H9 (cell line): ENCODE results near the gene SCNN1G. TPM values are rescaled to one million over a fixed set of nuclear protein-coding genes. Genes with fewer than 3 reads are reported as not detected.

Source experiments
- DNase-seq: peaks from one replicate; pipeline ENCODE4 v3.0.0-alpha.2; 2017
- H2AFZ ChIP-seq: one replicate; pipeline ENCODE4 v1.6.1; 2013; ENCODE audit warnings: mild to moderate bottlenecking, low read length, control low read depth, moderate library complexity
- H2AK5ac ChIP-seq: 2 replicates; pipeline ENCODE4 v1.6.1; 2013; ENCODE audit warnings: low read length, control low read depth, mixed read lengths; ENCODE audit not compliant: insufficient read length
- H2BK120ac ChIP-seq: one replicate; pipeline ENCODE4 v1.6.1; 2013; ENCODE audit warnings: low read depth, mild to moderate bottlenecking, low read length, control low read depth, inconsistent platforms; ENCODE audit not compliant: poor library complexity, severe bottlenecking
- H2BK12ac ChIP-seq: 2 replicates; pipeline ENCODE4 v1.6.1; 2013; ENCODE audit warnings: low read length, control low read depth, mixed read lengths, low read depth; ENCODE audit not compliant: insufficient read length
- H2BK15ac ChIP-seq: 2 replicates; pipeline ENCODE4 v1.6.1; 2013; ENCODE audit warnings: low read depth, low read length, control low read depth
- H2BK20ac ChIP-seq: one replicate; pipeline ENCODE4 v1.6.1; 2013; ENCODE audit warnings: low read depth, mild to moderate bottlenecking, low read length, control low read depth, inconsistent platforms; ENCODE audit not compliant: poor library complexity, severe bottlenecking
- H2BK5ac ChIP-seq: 2 replicates; pipeline ENCODE4 v1.6.1; 2013; ENCODE audit warnings: low read length, control low read depth, mixed read lengths; ENCODE audit not compliant: insufficient read length
- H3K14ac ChIP-seq: 2 replicates; pipeline ENCODE4 v1.6.1; 2013; ENCODE audit warnings: low read length, control low read depth; ENCODE audit not compliant: insufficient read depth
- H3K18ac ChIP-seq: 2 replicates; pipeline ENCODE4 v1.6.1; 2013; ENCODE audit warnings: low read depth, mild to moderate bottlenecking, mixed read lengths, low read length, control low read depth; ENCODE audit not compliant: insufficient read length
- H3K23ac ChIP-seq: 2 replicates; pipeline ENCODE4 v1.6.1; 2013; ENCODE audit warnings: low read length, control low read depth, mixed read lengths, low read depth; ENCODE audit not compliant: insufficient read length
- H3K23me2 ChIP-seq: 2 replicates; pipeline ENCODE4 v1.6.1; 2013; ENCODE audit warnings: low read depth, mild to moderate bottlenecking, mixed read lengths, low read length, control low read depth; ENCODE audit not compliant: insufficient read length, poor library complexity, severe bottlenecking
- H3K27ac ChIP-seq: 2 replicates; pipeline ENCODE4 v1.5.1; 2013; ENCODE audit warnings: low read length, control low read depth, mixed read lengths, low read depth; ENCODE audit not compliant: insufficient read length
- H3K27me3 ChIP-seq: 2 replicates; pipeline ENCODE4 v1.6.1; 2013; ENCODE audit warnings: low read length, control low read depth, inconsistent platforms; ENCODE audit not compliant: insufficient read depth
- H3K4ac ChIP-seq: 2 replicates; pipeline ENCODE4 v1.6.1; 2013; ENCODE audit warnings: low read depth, mild to moderate bottlenecking, control low read depth, inconsistent platforms, low read length, moderate library complexity
- H3K4me1 ChIP-seq: 2 replicates; pipeline ENCODE4 v1.6.1; 2013; ENCODE audit warnings: low read length, control low read depth, inconsistent platforms; ENCODE audit not compliant: insufficient read depth
- H3K4me2 ChIP-seq: 2 replicates; pipeline ENCODE4 v1.6.1; 2013; ENCODE audit warnings: low read length, control low read depth, mixed read lengths; ENCODE audit not compliant: insufficient read length, insufficient read depth
- H3K56ac ChIP-seq: 2 replicates; pipeline ENCODE4 v1.6.1; 2013; ENCODE audit warnings: low read depth, mild to moderate bottlenecking, mixed read lengths, low read length, control low read depth; ENCODE audit not compliant: insufficient read length
- H3K79me1 ChIP-seq: 2 replicates; pipeline ENCODE4 v1.6.1; 2013; ENCODE audit warnings: low read depth, mild to moderate bottlenecking, moderate library complexity, low read length, control low read depth, inconsistent platforms; ENCODE audit not compliant: insufficient read depth, poor library complexity, severe bottlenecking
- H3K79me2 ChIP-seq: 2 replicates; pipeline ENCODE4 v1.6.1; 2013; ENCODE audit warnings: low read length, control low read depth, inconsistent platforms; ENCODE audit not compliant: insufficient read depth
- H3K9ac ChIP-seq: 2 replicates; pipeline ENCODE4 v1.6.1; 2013; ENCODE audit warnings: low read length, control low read depth, mixed read lengths; ENCODE audit not compliant: insufficient read length; ENCODE audit errors: extremely low read depth
- H3K9me3 ChIP-seq: one replicate; pipeline ENCODE4 v1.6.1; 2013; ENCODE audit warnings: low read depth, low read length, inconsistent platforms; ENCODE audit not compliant: control insufficient read depth
- H3T11ph ChIP-seq: one replicate; pipeline ENCODE4 v1.6.1; 2013; ENCODE audit warnings: mild to moderate bottlenecking, low read length, control low read depth, inconsistent platforms
- H4K20me1 ChIP-seq: one replicate; pipeline ENCODE4 v1.6.1; 2013; ENCODE audit not compliant: control insufficient read depth, insufficient read length, insufficient read depth
- H4K5ac ChIP-seq: 2 replicates; pipeline ENCODE4 v1.6.1; 2013; ENCODE audit warnings: low read depth, mild to moderate bottlenecking, mixed read lengths, low read length, control low read depth; ENCODE audit not compliant: insufficient read length
- H4K8ac ChIP-seq: replicated peaks from 2 replicates; pipeline ENCODE4 v1.6.1; 2013; ENCODE audit warnings: low read length, control low read depth, mixed read lengths, low read depth; ENCODE audit not compliant: insufficient read length
- H4K91ac ChIP-seq: 2 replicates; pipeline ENCODE4 v1.6.1; 2013; ENCODE audit warnings: low read depth, mild to moderate bottlenecking, moderate library complexity, mixed read lengths, low read length, control low read depth; ENCODE audit not compliant: insufficient read length
- H3K27ac Mint-ChIP-seq, 3 experiments: 2 replicates in 2 of 3; 3 replicates in 1 of 3; pipeline ENCODE4 v1.8.0; 2020 to 2021; ENCODE audit warnings: mixed read lengths in 3 of 3, mild to moderate bottlenecking in 1 of 3, moderate library complexity in 1 of 3
- H3K27me3 Mint-ChIP-seq: 2 replicates; pipeline ENCODE4 v1.8.0; 2021; ENCODE audit warnings: low read depth, mild to moderate bottlenecking, moderate library complexity, mixed read lengths
- H3K36me3 Mint-ChIP-seq, 3 experiments: 2 replicates in 2 of 3; 3 replicates in 1 of 3; pipeline ENCODE4 v1.8.0; 2020 to 2021; ENCODE audit warnings: low read depth in 3 of 3, mixed read lengths in 3 of 3; ENCODE audit not compliant: insufficient read depth in 1 of 3
- H3K4me1 Mint-ChIP-seq, 2 experiments: 2 replicates each; pipeline ENCODE4 v1.8.0; 2020; ENCODE audit warnings: mixed read lengths in 2 of 2
- H3K4me3 Mint-ChIP-seq, 2 experiments: 2 replicates in 1 of 2; 3 replicates in 1 of 2; pipeline ENCODE4 v1.8.0; 2020 to 2021; ENCODE audit warnings: mild to moderate bottlenecking in 2 of 2, mixed read lengths in 2 of 2, moderate library complexity in 1 of 2
- H3K9me3 Mint-ChIP-seq, 2 experiments: 2 replicates in 1 of 2; 3 replicates in 1 of 2; pipeline ENCODE4 v1.8.0; 2020; ENCODE audit warnings: mild to moderate bottlenecking in 2 of 2, mixed read lengths in 2 of 2, moderate library complexity in 1 of 2
- WGBS: extraction: QIAGEN DNeasy Blood & Tissue Kit; methylation state at CpG from one replicate; pipeline ENCODE4 v1.1.7; 2013; ENCODE audit warnings: missing lambda C conversion rate, low lambda C conversion rate, mixed read lengths; ENCODE audit not compliant: insufficient read length; ENCODE audit errors: extremely low coverage; 5-methylcytosine and 5-hydroxymethylcytosine counted together
- total RNA-seq: library from RNA; stranded (reverse); gene quantifications from 2 replicates; pipeline ENCODE4 v1.2.1, GENCODE V29; 2021
- TF ChIP-seq, protein P1 (sequence below): fragments of 200-600 bp; sonication (generic); conservative IDR thresholded peaks from 3 replicates; pipeline ENCODE4 v1.8.0; 2021; ENCODE audit warnings: antibody characterized with exemption, mild to moderate bottlenecking

The SCNN1G gene
- total RNA-seq, 1 experiment from 2014 or later = 0.74 TPM

DNA sequence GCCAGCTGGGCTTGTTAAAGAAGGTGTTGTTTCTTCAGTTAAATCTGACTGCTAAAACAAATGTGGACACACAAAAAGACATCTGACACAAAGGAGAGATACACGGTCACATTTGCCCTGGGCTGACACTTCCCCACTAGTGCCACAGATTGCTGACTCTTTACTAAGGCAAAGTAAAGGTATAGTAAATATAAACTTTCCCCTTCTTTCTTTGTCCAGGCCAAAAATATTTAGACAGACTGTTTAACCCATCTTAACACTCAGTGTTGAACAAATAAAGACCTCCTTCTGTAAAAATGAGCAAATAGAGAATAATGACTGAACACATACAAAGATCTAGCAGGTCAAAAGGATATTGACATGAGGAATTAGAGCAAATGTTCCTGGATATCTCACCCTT, 58.4 kb downstream of the SCNN1G start:
- H3K9me3 Mint-ChIP-seq = 0 out of 5 replicates have a peak, but pooled peaks cover 3 to 4% of the 10 kb centered on the region in 2 experiments
- no peak overlapping the region for H3K23ac ChIP-seq
- no peak overlapping the region for H2BK12ac ChIP-seq
- H4K91ac ChIP-seq = no peak overlapping the region
- TF ChIP-seq, protein P1, sequence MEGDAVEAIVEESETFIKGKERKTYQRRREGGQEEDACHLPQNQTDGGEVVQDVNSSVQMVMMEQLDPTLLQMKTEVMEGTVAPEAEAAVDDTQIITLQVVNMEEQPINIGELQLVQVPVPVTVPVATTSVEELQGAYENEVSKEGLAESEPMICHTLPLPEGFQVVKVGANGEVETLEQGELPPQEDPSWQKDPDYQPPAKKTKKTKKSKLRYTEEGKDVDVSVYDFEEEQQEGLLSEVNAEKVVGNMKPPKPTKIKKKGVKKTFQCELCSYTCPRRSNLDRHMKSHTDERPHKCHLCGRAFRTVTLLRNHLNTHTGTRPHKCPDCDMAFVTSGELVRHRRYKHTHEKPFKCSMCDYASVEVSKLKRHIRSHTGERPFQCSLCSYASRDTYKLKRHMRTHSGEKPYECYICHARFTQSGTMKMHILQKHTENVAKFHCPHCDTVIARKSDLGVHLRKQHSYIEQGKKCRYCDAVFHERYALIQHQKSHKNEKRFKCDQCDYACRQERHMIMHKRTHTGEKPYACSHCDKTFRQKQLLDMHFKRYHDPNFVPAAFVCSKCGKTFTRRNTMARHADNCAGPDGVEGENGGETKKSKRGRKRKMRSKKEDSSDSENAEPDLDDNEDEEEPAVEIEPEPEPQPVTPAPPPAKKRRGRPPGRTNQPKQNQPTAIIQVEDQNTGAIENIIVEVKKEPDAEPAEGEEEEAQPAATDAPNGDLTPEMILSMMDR = no peak
- no peak overlapping the region for H3K27ac ChIP-seq
- H2BK15ac ChIP-seq = no peak overlapping the region
- H3K36me3 Mint-ChIP-seq = no peaks in the 10 kb centered on the region
- H2BK20ac ChIP-seq = no peak overlapping the region
- no peaks in the 10 kb centered on the region for H3K23me2 ChIP-seq
- no peaks in the 10 kb centered on the region for H3K79me2 ChIP-seq
- no peak overlapping the region for H3K9ac ChIP-seq
- no peak overlapping the region for H3K56ac ChIP-seq
- no peaks in the 10 kb centered on the region for H4K20me1 ChIP-seq
- no peak overlapping the region for H3K4me2 ChIP-seq
- H4K8ac ChIP-seq = no peak overlapping the region
- H2AK5ac ChIP-seq = no peak overlapping the region
- no peak overlapping the region for H2BK5ac ChIP-seq
- no CpG with 5 or more reads among the region's 1 CpG for WGBS
- H3K27ac Mint-ChIP-seq = no peak overlapping the region
- H3K4ac ChIP-seq = no peak overlapping the region
- H3K79me1 ChIP-seq = no peaks in the 10 kb centered on the region
- H2BK120ac ChIP-seq = no peak overlapping the region
- H4K5ac ChIP-seq = no peak overlapping the region
- H3K18ac ChIP-seq = no peak overlapping the region
- no peaks in the 10 kb centered on the region for H3K4me1 ChIP-seq
- peaks cover 0 to 3% of the 10 kb centered on the region in 2 experiments; a peak in 2 of 4 replicates for H3K4me1 Mint-ChIP-seq
- no peak overlapping the region for H2AFZ ChIP-seq
- H3K4me3 Mint-ChIP-seq = no peak overlapping the region
- no peak overlapping the region for H3K14ac ChIP-seq
- no peak overlapping the region for H3T11ph ChIP-seq
- no peaks in the 10 kb centered on the region for H3K27me3 ChIP-seq
- H3K27me3 Mint-ChIP-seq = no peaks in the 10 kb centered on the region
- H3K9me3 ChIP-seq = no peaks in the 10 kb centered on the region
- DNase-seq = no peak
